HepG2 (cell line): ENCODE results near the gene CYLD. TPM values are rescaled to one million over a fixed set of nuclear protein-coding genes. Genes with fewer than 3 reads are reported as not detected.

Source experiments
- ATF6 ChIP-seq: sonication (generic); formaldehyde crosslinking; conservative IDR thresholded peaks from 2 replicates; pipeline ENCODE4 v1.4.0; 2020; ENCODE audit warnings: missing genetic modification reagents
- FOXA3 ChIP-seq: IDR thresholded peaks from 2 replicates; pipeline ENCODE4 v1.6.1; 2016; ENCODE audit warnings: missing genetic modification reagents, missing compliant biosample characterization
- NCOA5 ChIP-seq: sonication (generic); formaldehyde crosslinking; IDR thresholded peaks from 2 replicates; pipeline ENCODE4 v1.4.0; 2020; ENCODE audit warnings: missing genetic modification reagents
- TCF7 ChIP-seq: sonication (generic); IDR thresholded peaks from 2 replicates; pipeline ENCODE4 v1.6.1; 2016; ENCODE audit warnings: antibody characterized with exemption, low read depth
- TERF1 ChIP-seq: sonication (generic); formaldehyde crosslinking; IDR thresholded peaks from 2 replicates; pipeline ENCODE4 v1.8.0; 2022; ENCODE audit warnings: mild to moderate bottlenecking, missing genetic modification reagents, moderate library complexity
- ZBTB25 ChIP-seq: IDR thresholded peaks from 2 replicates; pipeline ENCODE4 v1.6.1; 2018; ENCODE audit warnings: missing genetic modification reagents
- ZKSCAN1 ChIP-seq: fragments of 150-350 bp; IDR thresholded peaks from 2 replicates; pipeline ENCODE4 v1.6.1; 2014; ENCODE audit warnings: low read length
- ZKSCAN8 ChIP-seq: IDR thresholded peaks from 2 replicates; pipeline ENCODE4 v1.6.1; 2016; ENCODE audit warnings: borderline replicate concordance, missing genetic modification reagents, missing compliant biosample characterization
- ZNF224 ChIP-seq: sonication (generic); formaldehyde crosslinking; IDR thresholded peaks from 2 replicates; pipeline ENCODE4 v1.5.0; 2020; ENCODE audit warnings: mild to moderate bottlenecking, missing genetic modification reagents
- polyA plus RNA-seq, 8 experiments: library from polyadenylated mRNA; depleted of rRNA in 3 of 8; stranded (reverse) in 7 of 8; unstranded in 1 of 8; fragments of >200 nt; fragmentation: Illumina TruSeq in 4 of 8; extraction: Trizol in 4 of 8; gene quantifications; 2 replicates each; pipeline versions ENCODE4 v1.2.1 to v1.2.3, GENCODE V29; 2011 to 2016; ENCODE audit warnings: low read depth in 4 of 8, missing spikeins in 1 of 8, mixed read lengths in 1 of 8; ENCODE audit not compliant: insufficient read depth in 1 of 8
- total RNA-seq, 5 experiments: library from RNA; depleted of rRNA; stranded (reverse); fragments of >200 nt; fragmentation: Illumina TruSeq; extraction: Trizol; gene quantifications; 2 replicates each; pipeline ENCODE4 v1.2.3, GENCODE V29; 2016; ENCODE audit warnings: low read depth in 1 of 5
- TF ChIP-seq, protein P1 (sequence below): sonication (generic); formaldehyde crosslinking; IDR thresholded peaks from 2 replicates; pipeline ENCODE4 v1.4.0; 2020; ENCODE audit warnings: missing genetic modification reagents, borderline replicate concordance
- TF ChIP-seq, protein P2 (sequence below): sonication (generic); formaldehyde crosslinking; IDR thresholded peaks from 2 replicates; pipeline ENCODE4 v1.5.1; 2020; ENCODE audit warnings: mild to moderate bottlenecking, missing genetic modification reagents, borderline replicate concordance

Gene CYLD
- total and polyA plus RNA-seq, 2 of the 13 experiments (the other 11 are each of a cell fraction or from before 2014, with no cell fraction given), result 6.1 to 11.4 TPM

GRCh38 chr16:50699326-50700159, 42.3 kb upstream of the CYLD start (continued):
- TF ChIP-seq, protein P1, sequence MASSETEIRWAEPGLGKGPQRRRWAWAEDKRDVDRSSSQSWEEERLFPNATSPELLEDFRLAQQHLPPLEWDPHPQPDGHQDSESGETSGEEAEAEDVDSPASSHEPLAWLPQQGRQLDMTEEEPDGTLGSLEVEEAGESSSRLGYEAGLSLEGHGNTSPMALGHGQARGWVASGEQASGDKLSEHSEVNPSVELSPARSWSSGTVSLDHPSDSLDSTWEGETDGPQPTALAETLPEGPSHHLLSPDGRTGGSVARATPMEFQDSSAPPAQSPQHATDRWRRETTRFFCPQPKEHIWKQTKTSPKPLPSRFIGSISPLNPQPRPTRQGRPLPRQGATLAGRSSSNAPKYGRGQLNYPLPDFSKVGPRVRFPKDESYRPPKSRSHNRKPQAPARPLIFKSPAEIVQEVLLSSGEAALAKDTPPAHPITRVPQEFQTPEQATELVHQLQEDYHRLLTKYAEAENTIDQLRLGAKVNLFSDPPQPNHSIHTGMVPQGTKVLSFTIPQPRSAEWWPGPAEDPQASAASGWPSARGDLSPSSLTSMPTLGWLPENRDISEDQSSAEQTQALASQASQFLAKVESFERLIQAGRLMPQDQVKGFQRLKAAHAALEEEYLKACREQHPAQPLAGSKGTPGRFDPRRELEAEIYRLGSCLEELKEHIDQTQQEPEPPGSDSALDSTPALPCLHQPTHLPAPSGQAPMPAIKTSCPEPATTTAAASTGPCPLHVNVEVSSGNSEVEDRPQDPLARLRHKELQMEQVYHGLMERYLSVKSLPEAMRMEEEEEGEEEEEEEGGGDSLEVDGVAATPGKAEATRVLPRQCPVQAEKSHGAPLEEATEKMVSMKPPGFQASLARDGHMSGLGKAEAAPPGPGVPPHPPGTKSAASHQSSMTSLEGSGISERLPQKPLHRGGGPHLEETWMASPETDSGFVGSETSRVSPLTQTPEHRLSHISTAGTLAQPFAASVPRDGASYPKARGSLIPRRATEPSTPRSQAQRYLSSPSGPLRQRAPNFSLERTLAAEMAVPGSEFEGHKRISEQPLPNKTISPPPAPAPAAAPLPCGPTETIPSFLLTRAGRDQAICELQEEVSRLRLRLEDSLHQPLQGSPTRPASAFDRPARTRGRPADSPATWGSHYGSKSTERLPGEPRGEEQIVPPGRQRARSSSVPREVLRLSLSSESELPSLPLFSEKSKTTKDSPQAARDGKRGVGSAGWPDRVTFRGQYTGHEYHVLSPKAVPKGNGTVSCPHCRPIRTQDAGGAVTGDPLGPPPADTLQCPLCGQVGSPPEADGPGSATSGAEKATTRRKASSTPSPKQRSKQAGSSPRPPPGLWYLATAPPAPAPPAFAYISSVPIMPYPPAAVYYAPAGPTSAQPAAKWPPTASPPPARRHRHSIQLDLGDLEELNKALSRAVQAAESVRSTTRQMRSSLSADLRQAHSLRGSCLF (CRISPR knock-in tag), result no peak
- TF ChIP-seq ZNF224 (no peak), FOXA3 (CRISPR knock-in tag) (no peak), ZBTB25 (CRISPR knock-in tag) (no peak; the same call in 1 of the 2 replicates), TERF1 (CRISPR knock-in tag) (no peak), NCOA5 (CRISPR knock-in tag) (no peak), ATF6 (CRISPR knock-in tag) (no peak), ZKSCAN1 (no peak), ZKSCAN8 (CRISPR knock-in tag) (no peak), TCF7 (no peak)
- TF ChIP-seq, protein P2, sequence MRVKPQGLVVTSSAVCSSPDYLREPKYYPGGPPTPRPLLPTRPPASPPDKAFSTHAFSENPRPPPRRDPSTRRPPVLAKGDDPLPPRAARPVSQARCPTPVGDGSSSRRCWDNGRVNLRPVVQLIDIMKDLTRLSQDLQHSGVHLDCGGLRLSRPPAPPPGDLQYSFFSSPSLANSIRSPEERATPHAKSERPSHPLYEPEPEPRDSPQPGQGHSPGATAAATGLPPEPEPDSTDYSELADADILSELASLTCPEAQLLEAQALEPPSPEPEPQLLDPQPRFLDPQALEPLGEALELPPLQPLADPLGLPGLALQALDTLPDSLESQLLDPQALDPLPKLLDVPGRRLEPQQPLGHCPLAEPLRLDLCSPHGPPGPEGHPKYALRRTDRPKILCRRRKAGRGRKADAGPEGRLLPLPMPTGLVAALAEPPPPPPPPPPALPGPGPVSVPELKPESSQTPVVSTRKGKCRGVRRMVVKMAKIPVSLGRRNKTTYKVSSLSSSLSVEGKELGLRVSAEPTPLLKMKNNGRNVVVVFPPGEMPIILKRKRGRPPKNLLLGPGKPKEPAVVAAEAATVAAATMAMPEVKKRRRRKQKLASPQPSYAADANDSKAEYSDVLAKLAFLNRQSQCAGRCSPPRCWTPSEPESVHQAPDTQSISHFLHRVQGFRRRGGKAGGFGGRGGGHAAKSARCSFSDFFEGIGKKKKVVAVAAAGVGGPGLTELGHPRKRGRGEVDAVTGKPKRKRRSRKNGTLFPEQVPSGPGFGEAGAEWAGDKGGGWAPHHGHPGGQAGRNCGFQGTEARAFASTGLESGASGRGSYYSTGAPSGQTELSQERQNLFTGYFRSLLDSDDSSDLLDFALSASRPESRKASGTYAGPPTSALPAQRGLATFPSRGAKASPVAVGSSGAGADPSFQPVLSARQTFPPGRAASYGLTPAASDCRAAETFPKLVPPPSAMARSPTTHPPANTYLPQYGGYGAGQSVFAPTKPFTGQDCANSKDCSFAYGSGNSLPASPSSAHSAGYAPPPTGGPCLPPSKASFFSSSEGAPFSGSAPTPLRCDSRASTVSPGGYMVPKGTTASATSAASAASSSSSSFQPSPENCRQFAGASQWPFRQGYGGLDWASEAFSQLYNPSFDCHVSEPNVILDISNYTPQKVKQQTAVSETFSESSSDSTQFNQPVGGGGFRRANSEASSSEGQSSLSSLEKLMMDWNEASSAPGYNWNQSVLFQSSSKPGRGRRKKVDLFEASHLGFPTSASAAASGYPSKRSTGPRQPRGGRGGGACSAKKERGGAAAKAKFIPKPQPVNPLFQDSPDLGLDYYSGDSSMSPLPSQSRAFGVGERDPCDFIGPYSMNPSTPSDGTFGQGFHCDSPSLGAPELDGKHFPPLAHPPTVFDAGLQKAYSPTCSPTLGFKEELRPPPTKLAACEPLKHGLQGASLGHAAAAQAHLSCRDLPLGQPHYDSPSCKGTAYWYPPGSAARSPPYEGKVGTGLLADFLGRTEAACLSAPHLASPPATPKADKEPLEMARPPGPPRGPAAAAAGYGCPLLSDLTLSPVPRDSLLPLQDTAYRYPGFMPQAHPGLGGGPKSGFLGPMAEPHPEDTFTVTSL (CRISPR knock-in tag), result no peak
